HG03025 (cell line): ENCODE data around the gene FILIP1.

Source experiments
- ATAC-seq: cut with Tn5 transposase; IDR thresholded peaks from one replicate; pipeline ENCODE4 v1.9.1; 2021; ENCODE audit warnings: mild to moderate bottlenecking, moderate library complexity; ENCODE audit not compliant: unreplicated experiment, low FRiP score

FILIP1 gene

GRCh38 chr6:75493400-75494064 is at the start of gene FILIP1:
Gene FILIP1, minus strand, starts transcription at chr6:75493800. Its CDS starts 78,828 bp downstream, at chr6:75414972.
- ATAC-seq: no peak

DNA sequence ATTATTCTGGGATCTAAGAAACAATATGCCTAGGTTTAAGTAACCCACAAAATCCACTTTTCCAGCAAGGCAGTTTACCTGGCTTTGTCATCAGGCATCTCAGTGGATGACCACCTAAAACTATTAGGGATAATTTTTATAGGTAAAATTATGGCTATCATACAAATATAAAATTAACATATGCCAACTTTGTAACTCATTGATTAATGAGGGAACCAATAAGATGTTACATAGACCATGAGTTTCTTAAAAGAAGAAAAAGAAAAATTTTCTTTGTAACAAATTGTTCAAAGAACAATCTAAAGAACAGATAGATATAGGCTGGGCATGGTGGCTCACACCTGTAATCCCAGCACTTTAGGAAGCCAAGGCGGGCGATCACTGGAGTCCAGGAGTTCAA is 49.7 kb upstream of the FILIP1 start:
- ATAC-seq: no peak

DNA sequence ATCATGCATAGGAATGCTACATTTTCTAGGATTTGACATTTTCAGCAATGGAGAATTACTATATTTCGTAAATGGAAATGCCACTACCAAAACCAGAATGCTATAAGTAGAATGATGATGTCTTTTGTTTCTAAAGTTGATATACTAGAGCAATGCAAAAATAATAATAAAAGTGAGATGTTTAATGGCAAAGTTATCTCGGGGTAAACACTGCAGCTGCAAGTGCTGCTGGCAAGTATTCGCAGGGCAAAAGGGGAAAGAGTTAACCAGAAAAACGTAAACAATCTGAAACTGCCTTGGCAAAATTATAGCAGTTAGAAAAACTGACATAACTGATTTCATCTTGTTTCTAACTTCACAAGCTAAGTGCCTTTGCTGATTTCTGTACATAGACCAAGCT is 45.5 kb upstream of the FILIP1 start:
- no peak for ATAC-seq

- ATAC-seq: no peak
These were observed 38.9 kb upstream of the FILIP1 start for GRCh38 chr6:75532521-75532920.

GRCh38 chr6:75531174-75531573 is 37.6 kb upstream of the FILIP1 start:
- no peak for ATAC-seq

DNA sequence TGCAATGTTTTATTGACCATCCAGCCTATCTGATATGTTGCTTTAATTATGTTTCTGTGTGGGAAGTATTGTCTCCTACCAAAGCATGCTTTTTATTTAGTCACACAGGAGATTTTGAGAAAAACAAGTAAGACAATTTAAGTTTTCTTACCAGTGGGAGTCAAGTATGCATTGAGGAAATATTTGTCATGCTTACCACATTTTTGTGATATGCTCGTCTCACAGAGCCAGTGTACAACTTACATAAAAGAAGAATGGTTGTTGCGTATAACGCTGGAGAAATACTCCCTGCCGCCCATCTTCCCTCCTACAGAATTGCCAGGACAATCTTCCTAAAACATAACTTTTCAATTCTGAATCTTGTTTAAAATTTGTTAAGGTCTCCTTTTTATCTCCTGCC is 37.1 kb upstream of the FILIP1 start:
- no peak for ATAC-seq

DNA sequence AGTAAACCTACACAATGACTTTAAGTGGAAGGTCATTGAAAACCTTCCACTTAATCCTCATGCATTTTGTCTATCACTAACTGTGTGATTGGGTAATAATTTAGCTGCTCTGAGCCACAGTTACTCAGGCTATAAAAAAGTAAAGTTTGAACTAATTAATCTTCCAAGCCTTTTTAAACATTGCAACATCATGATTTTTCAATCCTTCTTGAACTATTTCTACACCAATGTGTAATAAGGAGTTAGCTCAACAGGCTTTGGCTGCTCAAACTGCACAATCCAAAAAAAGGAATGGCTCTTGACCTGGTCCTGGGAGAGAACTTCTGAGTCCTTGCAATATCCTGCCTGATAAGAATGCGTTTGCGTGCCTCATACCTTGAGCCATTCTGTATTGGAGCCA is 34.8 kb upstream of the FILIP1 start:
- no peak for ATAC-seq

DNA sequence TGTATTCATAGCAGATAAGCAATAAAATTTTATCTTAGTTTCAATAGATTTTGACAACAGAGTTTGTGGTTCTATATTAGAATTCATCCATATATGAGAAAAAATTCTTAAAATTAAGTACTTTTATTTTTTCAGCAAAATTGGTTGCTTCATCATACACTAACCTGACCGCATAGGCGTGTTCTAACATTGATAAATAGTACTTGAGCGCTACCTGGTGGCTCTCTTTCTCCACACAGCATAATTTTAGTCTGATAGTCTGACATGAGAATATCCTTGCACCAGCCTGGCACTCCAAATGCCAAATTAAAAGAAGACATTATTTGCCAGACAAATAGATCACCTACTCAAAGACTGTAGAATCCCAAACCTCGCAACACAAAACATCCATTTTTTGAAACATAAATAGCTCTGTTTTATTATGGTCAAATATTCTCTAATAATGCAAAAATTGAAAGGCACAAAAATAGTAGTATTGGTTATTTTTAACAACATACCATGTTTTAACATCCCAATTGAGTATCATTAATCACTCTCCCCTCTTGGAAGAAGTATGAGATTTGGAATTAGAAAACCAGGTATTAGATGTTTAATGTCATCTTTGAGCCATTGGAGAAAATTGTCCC is 33.0 kb upstream of the FILIP1 start:
- ATAC-seq: no peak

- no peak for ATAC-seq
These were observed 32.1 kb upstream of the FILIP1 start for GRCh38 chr6:75525682-75526081.

GRCh38 chr6:75524322-75524972 is 30.8 kb upstream of the FILIP1 start:
- no peak for ATAC-seq

GRCh38 chr6:75516757-75517156 is 23.2 kb upstream of the FILIP1 start:
- no peak for ATAC-seq

GRCh38 chr6:75512591-75512990 is 19.0 kb upstream of the FILIP1 start:
- ATAC-seq: no peak

GRCh38 chr6:75505424-75505823 is 11.8 kb upstream of the FILIP1 start:
- no peak for ATAC-seq

DNA sequence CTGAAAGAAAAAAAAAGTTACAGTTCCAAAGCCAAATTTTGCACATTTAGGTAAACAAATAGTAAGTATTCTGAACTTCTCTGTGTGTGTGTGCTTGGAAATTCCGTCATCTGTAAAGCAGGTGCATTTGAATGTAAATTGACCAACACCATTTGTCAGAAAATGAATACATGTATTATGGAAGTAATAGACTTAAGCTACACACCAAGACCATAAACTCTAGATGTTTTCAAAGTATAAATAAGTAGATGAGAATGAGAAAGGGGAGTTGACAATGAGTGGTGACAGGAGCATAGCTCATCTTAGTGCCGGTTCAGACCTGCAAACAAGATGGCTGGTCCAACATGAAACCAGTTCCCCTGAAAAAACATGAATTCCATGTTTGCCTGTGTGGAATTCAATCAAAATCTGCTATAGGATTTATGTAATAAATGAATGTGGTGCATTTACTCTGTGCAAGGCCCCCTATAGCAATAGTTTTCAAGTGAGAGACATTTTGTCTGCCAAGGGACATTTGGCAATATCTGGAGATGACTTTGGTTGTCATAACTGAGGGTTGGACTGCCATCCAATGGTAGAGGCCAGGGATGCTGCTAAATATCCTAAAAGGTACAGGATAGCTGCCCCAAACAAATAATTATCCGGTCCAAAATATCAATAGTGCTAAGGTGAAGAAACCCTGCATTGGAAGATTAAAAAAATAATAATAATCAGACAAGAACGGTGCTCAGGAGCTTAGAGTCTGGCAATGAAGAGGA is 11.0 kb upstream of the FILIP1 start:
- no peak for ATAC-seq

GRCh38 chr6:75503291-75503690 is 9.7 kb upstream of the FILIP1 start:
- ATAC-seq: no peak

DNA sequence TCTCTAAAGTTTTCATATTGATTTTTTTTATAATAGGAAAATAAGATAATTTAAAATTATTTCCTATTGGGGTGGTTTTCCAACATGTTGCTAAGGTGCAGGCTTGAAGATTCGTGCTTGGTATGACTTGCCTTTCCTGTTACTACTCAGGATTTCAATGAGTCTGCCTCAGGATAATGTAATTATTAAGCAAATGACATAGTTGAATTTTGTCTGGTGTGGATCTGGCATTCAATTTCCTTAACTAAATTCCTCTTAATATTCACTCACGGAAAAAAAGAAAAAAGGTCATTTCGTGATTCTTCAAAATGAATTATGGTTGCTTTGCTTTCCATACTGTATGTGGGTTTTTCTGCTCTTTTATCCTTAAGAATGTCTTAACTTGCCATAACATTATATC is 9.3 kb upstream of the FILIP1 start:
- no peak for ATAC-seq

DNA sequence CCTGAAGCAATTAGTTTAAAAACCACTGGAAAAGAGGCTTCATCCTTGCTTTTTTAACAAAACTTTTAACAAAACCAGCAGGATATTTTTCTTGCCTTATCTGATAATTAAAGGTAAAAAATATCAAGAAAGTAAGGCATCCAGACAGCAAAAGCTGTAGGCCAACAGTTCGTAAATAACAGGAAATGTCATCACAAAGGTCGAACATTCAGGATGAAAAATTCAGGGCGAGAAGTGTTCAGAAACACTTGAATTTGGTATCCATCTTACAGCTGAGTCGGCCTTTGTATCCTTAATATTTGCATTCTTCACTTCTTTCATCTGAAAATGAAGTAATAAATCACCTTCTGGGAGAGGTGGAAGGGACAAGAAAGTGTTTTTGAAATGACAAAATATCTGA is 8.2 kb upstream of the FILIP1 start:
- no peak for ATAC-seq

GRCh38 chr6:75499640-75500039 is 6.0 kb upstream of the FILIP1 start:
- ATAC-seq: no peak

DNA sequence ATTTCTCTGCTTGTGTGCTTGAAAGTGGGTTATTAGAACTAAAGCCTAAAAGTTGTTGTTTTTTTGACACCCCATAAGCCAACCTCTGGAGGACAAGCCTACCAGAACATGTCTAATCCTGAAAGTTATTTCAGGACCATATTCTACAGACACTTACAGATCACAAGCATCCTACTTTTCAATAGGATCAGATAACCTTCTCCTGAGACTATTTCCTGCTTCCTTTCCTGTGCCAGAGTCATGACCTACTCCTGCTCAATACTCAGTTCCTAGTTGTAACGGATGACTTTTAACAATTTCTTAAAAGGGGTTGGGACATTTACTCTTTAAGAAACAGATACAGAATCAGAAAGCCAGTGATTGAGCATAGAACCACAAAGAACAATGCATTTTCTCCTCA is 5.3 kb upstream of the FILIP1 start:
- ATAC-seq: no peak

DNA sequence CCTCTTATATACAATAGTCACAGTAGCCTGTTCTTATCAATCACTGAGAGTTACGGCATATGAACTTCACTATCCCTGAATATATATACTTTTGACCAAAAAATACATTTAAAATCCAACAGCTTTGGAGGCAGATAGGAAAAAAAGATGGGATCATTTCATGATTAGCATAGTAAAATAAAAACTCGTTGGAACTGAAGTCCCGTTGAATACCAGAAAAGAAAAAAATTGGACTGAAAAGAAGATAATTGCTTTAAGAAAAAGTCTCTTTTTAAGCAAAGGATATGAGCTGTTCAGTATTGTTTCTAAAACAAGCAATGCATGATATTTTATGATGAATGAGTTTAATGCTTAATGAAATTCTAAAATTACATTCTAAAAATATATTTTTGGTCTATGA is 4.4 kb upstream of the FILIP1 start:
- no peak for ATAC-seq

DNA sequence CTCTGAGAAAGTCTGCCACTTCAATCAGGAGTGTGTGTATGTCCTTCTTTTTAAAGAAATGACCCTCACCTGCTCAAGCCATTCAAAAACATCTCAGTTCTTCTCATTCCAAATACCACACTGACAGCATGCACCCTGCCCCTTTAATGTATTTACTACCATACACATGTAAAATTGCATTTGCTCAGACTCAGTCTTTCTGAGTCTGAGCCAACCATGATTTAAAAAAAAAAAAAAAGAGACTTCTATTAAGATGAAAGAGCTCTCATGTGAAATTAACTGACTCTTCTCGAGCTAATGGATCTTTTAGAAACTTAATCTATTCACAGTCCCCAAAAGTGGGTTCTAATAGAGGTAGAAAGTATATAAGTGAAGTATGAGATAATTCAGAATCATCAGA is 1.4 kb upstream of the FILIP1 start:
- ATAC-seq: no peak
